WERI-Rb-1 (cell line): ENCODE results near the gene PLEKHJ1.

ENCODE experiments used
- DNase-seq: peaks from one replicate; pipeline ENCODE4 v3.0.0-alpha.2; 2020
- H3K27ac ChIP-seq: fragments of 250-450 bp; sonication (Bioruptor Pico); 2 replicates; pipeline ENCODE4 v1.5.1; 2020; ENCODE audit warnings: mild to moderate bottlenecking, moderate library complexity
- H3K27me3 ChIP-seq: fragments of 250-450 bp; sonication (Bioruptor Pico); 2 replicates; pipeline ENCODE4 v1.5.1; 2021; ENCODE audit warnings: mild to moderate bottlenecking, low read depth, moderate library complexity; ENCODE audit not compliant: insufficient read depth, severe bottlenecking
- H3K36me3 ChIP-seq: fragments of 250-450 bp; sonication (Bioruptor Pico); 2 replicates; pipeline ENCODE4 v1.5.1; 2020; ENCODE audit warnings: mild to moderate bottlenecking, moderate library complexity
- H3K4me3 ChIP-seq: 2 replicates; pipeline ENCODE4 v1.5.1; 2011; ENCODE audit warnings: low read depth, mild to moderate bottlenecking, control low read depth, low read length
- H3K9me3 ChIP-seq: fragments of 250-450 bp; sonication (Bioruptor Pico); 2 replicates; pipeline ENCODE4 v1.5.1; 2021; ENCODE audit warnings: mild to moderate bottlenecking, moderate library complexity; ENCODE audit not compliant: severe bottlenecking
- TF ChIP-seq, protein P1 (sequence below): IDR thresholded peaks from 2 replicates; pipeline ENCODE4 v1.5.1; 2011; ENCODE audit warnings: low read depth, mild to moderate bottlenecking, control low read depth, inconsistent platforms, low read length

PLEKHJ1 gene

DNA sequence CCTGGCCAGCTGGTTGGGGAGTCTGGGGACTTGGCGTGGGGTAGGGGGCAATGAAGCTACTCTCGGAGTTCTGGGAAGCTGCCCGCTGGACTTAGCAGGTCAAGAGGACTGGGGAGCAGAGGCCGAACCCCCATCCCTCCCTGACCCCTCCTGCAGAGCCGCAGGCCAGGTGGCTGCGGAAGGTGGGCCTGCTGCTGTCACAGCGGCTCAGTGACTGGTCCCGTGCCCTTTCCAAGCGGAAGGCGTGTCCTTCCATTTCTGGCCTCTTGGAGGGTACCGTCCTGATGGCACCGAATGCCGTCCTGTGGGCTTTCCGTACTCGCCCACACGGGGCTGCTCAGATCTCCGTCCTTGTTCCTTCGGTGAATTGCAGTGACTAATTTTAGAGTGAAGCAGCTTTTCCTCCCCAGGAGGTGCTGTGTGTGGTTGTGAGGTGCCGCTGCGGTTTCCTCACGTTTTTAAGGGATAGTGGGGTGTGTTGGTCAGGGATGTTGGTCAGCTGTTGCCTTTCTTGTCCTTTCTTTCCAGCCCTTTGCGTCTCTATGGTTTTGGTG lies 51.6 kb downstream of the PLEKHJ1 start:
- DNase-seq, result no peak
- TF ChIP-seq, protein P1, sequence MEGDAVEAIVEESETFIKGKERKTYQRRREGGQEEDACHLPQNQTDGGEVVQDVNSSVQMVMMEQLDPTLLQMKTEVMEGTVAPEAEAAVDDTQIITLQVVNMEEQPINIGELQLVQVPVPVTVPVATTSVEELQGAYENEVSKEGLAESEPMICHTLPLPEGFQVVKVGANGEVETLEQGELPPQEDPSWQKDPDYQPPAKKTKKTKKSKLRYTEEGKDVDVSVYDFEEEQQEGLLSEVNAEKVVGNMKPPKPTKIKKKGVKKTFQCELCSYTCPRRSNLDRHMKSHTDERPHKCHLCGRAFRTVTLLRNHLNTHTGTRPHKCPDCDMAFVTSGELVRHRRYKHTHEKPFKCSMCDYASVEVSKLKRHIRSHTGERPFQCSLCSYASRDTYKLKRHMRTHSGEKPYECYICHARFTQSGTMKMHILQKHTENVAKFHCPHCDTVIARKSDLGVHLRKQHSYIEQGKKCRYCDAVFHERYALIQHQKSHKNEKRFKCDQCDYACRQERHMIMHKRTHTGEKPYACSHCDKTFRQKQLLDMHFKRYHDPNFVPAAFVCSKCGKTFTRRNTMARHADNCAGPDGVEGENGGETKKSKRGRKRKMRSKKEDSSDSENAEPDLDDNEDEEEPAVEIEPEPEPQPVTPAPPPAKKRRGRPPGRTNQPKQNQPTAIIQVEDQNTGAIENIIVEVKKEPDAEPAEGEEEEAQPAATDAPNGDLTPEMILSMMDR, result no peak
- Histone ChIP-seq H3K4me3 (no peak overlapping the region), H3K27me3 (no peaks in the 10 kb centered on the region), H3K27ac (no peak overlapping the region), H3K9me3 (no peaks in the 10 kb centered on the region), H3K36me3 (peaks cover 64% of the 10 kb centered on the region)
